HFFc6 (cell line): ENCODE results near the gene A2ML1. TPM values are rescaled to one million over a fixed set of nuclear protein-coding genes. Genes with fewer than 3 reads are reported as not detected.

ENCODE experiments used
- DNase-seq: peaks from one replicate; pipeline ENCODE4 v3.0.0-alpha.2; 2018
- H3K27ac Mint-ChIP-seq: 2 replicates; pipeline ENCODE4 v1.8.0; 2020; ENCODE audit warnings: mild to moderate bottlenecking, mixed read lengths
- H3K27me3 Mint-ChIP-seq: 2 replicates; pipeline ENCODE4 v1.8.0; 2021; ENCODE audit warnings: mild to moderate bottlenecking, moderate library complexity, mixed read lengths; ENCODE audit not compliant: insufficient read depth
- H3K36me3 Mint-ChIP-seq: 2 replicates; pipeline ENCODE4 v1.8.0; 2021; ENCODE audit warnings: low read depth, mixed read lengths
- H3K4me1 Mint-ChIP-seq: 2 replicates; pipeline ENCODE4 v1.8.0; 2020; ENCODE audit warnings: low read depth, mixed read lengths
- H3K4me3 Mint-ChIP-seq: 2 replicates; pipeline ENCODE4 v1.8.0; 2020; ENCODE audit warnings: mild to moderate bottlenecking, moderate library complexity, mixed read lengths
- H3K9me3 Mint-ChIP-seq: 2 replicates; pipeline ENCODE4 v1.8.0; 2020; ENCODE audit warnings: mild to moderate bottlenecking, mixed read lengths
- CTCF ChIP-seq: fragments of 200-600 bp; sonication (generic); IDR thresholded peaks from 2 replicates; pipeline ENCODE4 v1.5.0; 2021; ENCODE audit warnings: antibody characterized with exemption, mild to moderate bottlenecking
- total RNA-seq, 6 experiments: library from RNA; stranded (reverse); fragmentation: NEBNext Ultra II Directional; extraction: Animal tissue kit (Norgen Biotek cat#: 25700); gene quantifications; 2 replicates in 1 of 6; 3 replicates in 5 of 6; pipeline ENCODE4 v1.2.3, GENCODE V29; 2021

The A2ML1 gene
- total RNA-seq, 6 experiments from 2014 or later = not detected

- H3K4me1 Mint-ChIP-seq = peaks cover 6% of the 10 kb centered on the region; the same call in 1 of the 2 replicates
These were observed 10.1 kb downstream of the A2ML1 start for GRCh38 chr12:8832500-8832899.

GRCh38 chr12:8834230-8834629 is 11.8 kb downstream of the A2ML1 start:
- Mint-ChIP-seq H3K27me3 (peaks cover 42% of the 10 kb centered on the region), H3K27ac (no peak overlapping the region), H3K4me3 (no peak overlapping the region), H3K9me3 (no peaks in the 10 kb centered on the region; the same call in 1 of the 2 replicates), H3K36me3 (no peaks in the 10 kb centered on the region), H3K4me1 (no peaks in the 10 kb centered on the region; the same call in 1 of the 2 replicates)
- DNase-seq = no peak
- TF ChIP-seq CTCF = no peak

More at GRCh38 chr12:8832500-8832899, 10.1 kb downstream of the A2ML1 start:
- TF ChIP-seq CTCF = no peak
- Mint-ChIP-seq H3K27ac (no peak overlapping the region), H3K9me3 (no peaks in the 10 kb centered on the region; the same call in 1 of the 2 replicates), H3K36me3 (no peaks in the 10 kb centered on the region), H3K4me3 (peak overlapping the region; percentile 60; the same call in 1 of the 2 replicates), H3K27me3 (peaks cover 35% of the 10 kb centered on the region)
- no peak for DNase-seq

- Mint-ChIP-seq H3K27me3 (peaks cover 35% of the 10 kb centered on the region), H3K9me3 (no peaks in the 10 kb centered on the region; the same call in 1 of the 2 replicates), H3K27ac (no peak overlapping the region), H3K36me3 (no peaks in the 10 kb centered on the region), H3K4me3 (no peak overlapping the region), H3K4me1 (no peaks in the 10 kb centered on the region)
- DNase-seq = no peak
- TF ChIP-seq CTCF = no peak
These were observed 14.9 kb downstream of the A2ML1 start for GRCh38 chr12:8837291-8837690.

GRCh38 chr12:8840321-8840720 is 17.9 kb downstream of the A2ML1 start:
- H3K9me3 Mint-ChIP-seq = no peaks in the 10 kb centered on the region; the same call in 1 of the 2 replicates
- no peak overlapping the region for H3K4me3 Mint-ChIP-seq
- H3K27ac Mint-ChIP-seq = no peak overlapping the region
- peaks cover 19% of the 10 kb centered on the region for H3K27me3 Mint-ChIP-seq
- no peak for DNase-seq
- H3K36me3 Mint-ChIP-seq = no peaks in the 10 kb centered on the region
- peaks cover 6% of the 10 kb centered on the region for H3K4me1 Mint-ChIP-seq
- TF ChIP-seq CTCF = no peak

GRCh38 chr12:8840938-8841633 is 18.7 kb downstream of the A2ML1 start:
- TF ChIP-seq CTCF = no peak
- no peak for DNase-seq
- no peak overlapping the region for H3K4me3 Mint-ChIP-seq
- peaks cover 19% of the 10 kb centered on the region for H3K27me3 Mint-ChIP-seq
- peaks cover 6% of the 10 kb centered on the region for H3K4me1 Mint-ChIP-seq
- no peak overlapping the region for H3K27ac Mint-ChIP-seq
- no peaks in the 10 kb centered on the region; the same call in 1 of the 2 replicates for H3K9me3 Mint-ChIP-seq
- no peaks in the 10 kb centered on the region for H3K36me3 Mint-ChIP-seq
